ENCODE data around the gene CDK11A.

CDK11A gene

DNA sequence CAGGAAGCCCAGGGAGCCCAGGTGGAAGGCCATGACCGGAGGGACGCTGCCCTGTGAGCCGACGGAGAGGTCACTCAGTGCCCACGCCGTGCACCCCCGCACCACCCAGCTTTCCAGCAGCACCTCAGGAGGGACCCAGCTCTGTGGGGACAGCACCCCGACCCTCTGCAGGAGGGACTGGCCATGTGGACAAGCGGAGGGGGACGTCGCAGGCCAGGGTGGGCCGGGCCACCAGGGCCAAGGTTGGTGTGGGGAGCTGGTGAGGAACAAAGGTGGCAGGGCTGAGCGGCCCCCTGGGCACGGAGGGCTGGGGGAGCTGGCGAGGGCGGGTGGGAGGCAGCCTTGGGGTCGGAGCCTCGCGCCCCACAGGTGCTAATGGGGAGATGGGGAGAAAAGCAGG, 31.3 kb upstream of the CDK11A start:
- TF ChIP-seq, protein P1, sequence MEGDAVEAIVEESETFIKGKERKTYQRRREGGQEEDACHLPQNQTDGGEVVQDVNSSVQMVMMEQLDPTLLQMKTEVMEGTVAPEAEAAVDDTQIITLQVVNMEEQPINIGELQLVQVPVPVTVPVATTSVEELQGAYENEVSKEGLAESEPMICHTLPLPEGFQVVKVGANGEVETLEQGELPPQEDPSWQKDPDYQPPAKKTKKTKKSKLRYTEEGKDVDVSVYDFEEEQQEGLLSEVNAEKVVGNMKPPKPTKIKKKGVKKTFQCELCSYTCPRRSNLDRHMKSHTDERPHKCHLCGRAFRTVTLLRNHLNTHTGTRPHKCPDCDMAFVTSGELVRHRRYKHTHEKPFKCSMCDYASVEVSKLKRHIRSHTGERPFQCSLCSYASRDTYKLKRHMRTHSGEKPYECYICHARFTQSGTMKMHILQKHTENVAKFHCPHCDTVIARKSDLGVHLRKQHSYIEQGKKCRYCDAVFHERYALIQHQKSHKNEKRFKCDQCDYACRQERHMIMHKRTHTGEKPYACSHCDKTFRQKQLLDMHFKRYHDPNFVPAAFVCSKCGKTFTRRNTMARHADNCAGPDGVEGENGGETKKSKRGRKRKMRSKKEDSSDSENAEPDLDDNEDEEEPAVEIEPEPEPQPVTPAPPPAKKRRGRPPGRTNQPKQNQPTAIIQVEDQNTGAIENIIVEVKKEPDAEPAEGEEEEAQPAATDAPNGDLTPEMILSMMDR (IDR thresholded peaks at IDR 0.05) = no peak

DNA sequence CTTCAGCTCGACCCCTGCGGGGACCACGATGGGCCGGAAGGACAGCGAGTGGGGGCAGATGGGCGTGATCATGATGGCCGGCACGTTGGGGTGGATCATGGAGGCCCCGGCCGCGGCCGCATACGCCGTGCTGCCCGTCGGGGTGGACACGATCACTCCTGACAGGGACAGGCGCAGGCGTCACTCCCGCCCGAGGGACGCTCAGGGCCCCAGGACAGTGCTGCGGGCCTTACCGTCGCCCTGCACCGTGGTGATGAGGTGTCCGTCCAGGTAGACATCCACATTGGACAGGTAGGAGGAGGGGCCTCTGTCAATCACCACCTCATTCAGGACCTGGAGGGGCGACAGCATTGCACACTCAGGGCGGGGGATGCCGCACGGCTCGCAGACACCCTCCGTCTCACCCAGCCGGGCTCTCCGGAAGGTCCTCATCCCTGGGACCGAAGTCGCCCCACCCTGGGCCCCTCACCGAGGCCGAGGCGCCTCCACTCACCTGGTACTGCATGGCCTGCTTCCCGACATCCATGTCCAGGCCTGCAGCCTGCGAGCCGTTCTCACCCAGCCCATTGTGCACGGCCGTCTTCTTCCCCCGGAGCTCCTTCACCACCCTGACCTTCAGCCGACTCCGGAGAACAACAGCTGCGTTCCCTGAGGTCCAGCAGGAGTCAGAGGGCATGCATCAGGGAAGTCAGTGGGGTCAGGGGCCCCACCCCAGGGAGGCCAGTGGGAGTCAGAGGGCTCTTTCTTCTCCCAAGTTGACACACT, 30.1 kb upstream of the CDK11A start:
- H3K4me2 ChIP-seq (ENCODE audit: low read length) = no peak overlapping the region
- H3K79me2 ChIP-seq = no peaks in the 10 kb centered on the region
- no peak overlapping the region for H2AFZ ChIP-seq
- H3K9me3 ChIP-seq (ENCODE audit: control insufficient read depth, low read length) = no peaks in the 10 kb centered on the region
- H3K4me3 ChIP-seq (ENCODE audit: low read depth, low read length) = no peak overlapping the region
- no peaks in the 10 kb centered on the region for H3K4me1 ChIP-seq
- no peaks in the 10 kb centered on the region for H3K36me3 ChIP-seq (ENCODE audit: control insufficient read depth, insufficient read depth, low read length)
- H3K27ac ChIP-seq = no peak overlapping the region
- no peak overlapping the region for H3K9ac ChIP-seq
- no peaks in the 10 kb centered on the region for H3K27me3 ChIP-seq (ENCODE audit: control insufficient read depth, insufficient read depth, low read length)
- TF ChIP-seq, protein P1 (IDR thresholded peaks at IDR 0.05) = no peak

More for the DNA sequence above, 31.3 kb upstream of the CDK11A start:
- Histone ChIP-seq H3K9me3 (ENCODE audit: control insufficient read depth, low read length) (no peaks in the 10 kb centered on the region), H3K4me1 (no peaks in the 10 kb centered on the region), H3K4me3 (ENCODE audit: low read depth, low read length) (no peak overlapping the region), H3K79me2 (peaks cover 2% of the 10 kb centered on the region), H3K27ac (no peak overlapping the region), H3K4me2 (ENCODE audit: low read length) (no peak overlapping the region), H2AFZ (no peak overlapping the region), H3K9ac (no peak overlapping the region), H3K27me3 (ENCODE audit: control insufficient read depth, insufficient read depth, low read length) (no peaks in the 10 kb centered on the region), H3K36me3 (ENCODE audit: control insufficient read depth, insufficient read depth, low read length) (no peaks in the 10 kb centered on the region)

DNA sequence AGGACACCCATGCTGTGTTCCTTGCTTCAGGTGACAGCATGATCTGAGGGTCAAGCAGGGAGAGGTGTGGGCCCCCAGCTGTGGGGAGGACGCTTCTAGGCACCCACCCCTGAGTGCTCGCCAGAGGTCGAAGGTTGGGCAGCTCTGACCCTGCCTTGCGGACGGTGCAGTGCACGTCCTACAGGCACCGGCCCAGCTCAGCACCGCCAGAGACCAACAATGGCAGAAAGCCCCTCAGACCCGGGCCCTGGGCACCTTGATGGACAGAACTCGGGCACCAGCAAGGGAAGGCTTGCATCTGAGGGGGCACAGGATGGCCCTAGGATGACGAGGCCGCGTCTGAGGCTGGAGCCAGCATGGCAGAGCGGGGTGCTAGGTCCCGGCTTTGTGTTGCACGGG, 29.4 kb upstream of the CDK11A start:
- no peak overlapping the region for H3K9ac ChIP-seq
- TF ChIP-seq, protein P1 (IDR thresholded peaks at IDR 0.05) = no peak

DNA sequence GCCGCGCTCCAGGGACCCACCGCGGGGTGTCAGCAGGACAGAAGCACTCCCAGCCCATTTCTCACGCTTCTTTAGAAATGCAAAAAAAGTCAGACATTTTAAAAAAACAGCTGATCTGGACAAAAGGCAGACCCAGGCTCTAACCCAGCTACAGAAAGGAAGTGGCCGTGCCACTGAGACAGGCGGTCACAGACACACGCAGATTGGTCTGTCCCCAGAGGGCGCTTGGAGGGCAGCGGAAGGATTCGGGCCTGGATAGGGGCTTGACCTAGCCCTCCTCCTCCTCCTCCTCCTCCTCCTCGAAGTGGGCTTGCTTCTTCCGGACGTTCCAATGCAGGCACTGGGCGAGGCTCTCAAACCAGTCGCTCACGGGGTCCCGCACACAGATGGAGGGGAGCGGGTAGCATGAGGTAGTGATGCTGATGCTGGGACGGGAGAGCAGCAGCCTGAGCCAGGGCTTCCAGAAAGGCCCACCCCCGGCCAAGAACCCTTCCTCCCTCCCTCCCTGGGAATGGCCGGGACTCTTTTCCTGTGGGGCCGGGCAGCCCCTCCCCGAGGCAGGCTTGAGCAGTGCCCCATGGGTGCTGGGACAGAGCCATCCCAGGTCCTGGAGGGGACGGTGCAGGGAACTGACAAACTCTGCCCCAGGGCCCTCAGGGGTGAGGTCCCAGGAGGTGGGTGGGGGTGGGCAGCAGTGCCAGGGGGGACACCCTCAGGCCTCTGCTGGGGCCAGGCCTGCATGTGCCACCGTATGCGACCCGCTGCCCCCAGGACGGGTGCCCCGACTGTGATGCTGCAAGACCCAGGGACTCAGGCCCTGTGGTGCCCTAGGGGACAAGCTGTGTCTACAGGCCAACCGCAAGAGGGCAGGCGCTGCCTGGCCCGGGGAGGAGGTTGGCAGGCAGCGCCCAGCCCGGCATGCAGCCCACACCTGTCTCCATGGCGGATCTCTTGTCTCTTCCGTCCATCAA, 28.8 kb upstream of the CDK11A start:
- Histone ChIP-seq H3K27ac (no peak overlapping the region), H3K79me2 (no peaks in the 10 kb centered on the region), H3K4me2 (ENCODE audit: low read length) (no peak overlapping the region), H2AFZ (no peak overlapping the region), H3K9ac (no peak overlapping the region), H3K36me3 (ENCODE audit: control insufficient read depth, insufficient read depth, low read length) (no peaks in the 10 kb centered on the region), H3K27me3 (ENCODE audit: control insufficient read depth, insufficient read depth, low read length) (no peaks in the 10 kb centered on the region), H3K9me3 (ENCODE audit: control insufficient read depth, low read length) (no peaks in the 10 kb centered on the region), H3K4me3 (ENCODE audit: low read depth, low read length) (no peak overlapping the region), H3K4me1 (no peaks in the 10 kb centered on the region)
- TF ChIP-seq, protein P1 (IDR thresholded peaks at IDR 0.05) = no peak

More for the DNA sequence above, 29.4 kb upstream of the CDK11A start:
- Histone ChIP-seq H3K27ac (no peak overlapping the region), H3K36me3 (ENCODE audit: control insufficient read depth, insufficient read depth, low read length) (no peaks in the 10 kb centered on the region), H3K27me3 (ENCODE audit: control insufficient read depth, insufficient read depth, low read length) (no peaks in the 10 kb centered on the region), H3K4me1 (no peaks in the 10 kb centered on the region), H3K4me2 (ENCODE audit: low read length) (no peak overlapping the region), H2AFZ (no peak overlapping the region), H3K9me3 (ENCODE audit: control insufficient read depth, low read length) (no peaks in the 10 kb centered on the region), H3K4me3 (ENCODE audit: low read depth, low read length) (no peak overlapping the region), H3K79me2 (no peaks in the 10 kb centered on the region)

All from parathyroid adenoma (tissue), 2 donors.